Measurements from ENCODE around the gene ZNF423. TPM values are rescaled to one million over a fixed set of nuclear protein-coding genes. Genes with fewer than 3 reads are reported as not detected.

ZNF423 gene
- polyA plus RNA-seq, 1 donor from 2014 or later: 4.5 TPM

DNA sequence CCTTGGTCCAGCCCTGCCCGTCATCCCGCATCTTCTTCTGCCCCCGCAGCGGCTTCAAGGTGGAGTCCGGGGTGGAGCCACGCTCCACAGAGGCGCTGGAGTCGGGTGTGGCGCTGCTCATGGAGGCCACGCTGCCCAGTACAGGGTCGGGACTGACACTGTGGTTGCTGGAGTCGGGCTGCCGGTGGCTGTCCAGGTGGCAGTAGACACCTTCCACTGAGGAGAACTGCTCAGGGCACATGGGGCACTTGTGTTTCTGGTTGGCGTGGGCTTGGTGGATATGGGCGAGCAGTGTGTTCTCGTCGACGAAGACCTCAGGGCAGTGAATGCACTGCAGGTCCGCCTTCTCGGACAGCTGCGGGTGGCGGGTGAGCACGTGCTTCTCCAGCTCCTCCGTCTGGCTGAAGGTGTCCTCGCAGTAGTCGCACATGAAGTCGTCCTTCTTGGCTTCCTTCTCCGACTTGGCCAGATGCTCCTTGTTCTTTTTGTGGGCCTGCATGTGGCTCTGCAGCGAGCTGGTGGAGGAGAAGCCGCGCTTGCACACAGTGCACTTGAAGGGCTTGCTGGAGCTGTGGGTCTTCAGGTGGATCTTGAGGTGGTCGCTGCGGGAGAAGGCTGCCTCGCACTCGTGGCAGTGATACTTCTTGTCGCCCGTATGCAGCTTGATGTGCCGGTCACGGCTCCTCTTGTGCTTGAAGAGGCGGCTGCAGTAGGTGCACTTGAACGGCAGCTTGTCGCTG is 217.8 kb downstream of the ZNF423 start:
- Histone ChIP-seq H2AFZ (ENCODE audit: low read depth, low read length) (no peak overlapping the region), H3K4me2 (ENCODE audit: low read length) (no peak overlapping the region), H3K27ac (ENCODE audit: low read length) (no peak overlapping the region), H3K4me3 (ENCODE audit: low read length) (no peak overlapping the region), H3K9me2 (ENCODE audit: insufficient read depth, low read length) (no peaks in the 10 kb centered on the region), H3F3A (ENCODE audit: insufficient read depth, low read length, poor library complexity, severe bottlenecking) (no peaks in the 10 kb centered on the region), H3K27me3 (ENCODE audit: insufficient read depth, low read depth, low read length) (no peaks in the 10 kb centered on the region), H4K20me1 (ENCODE audit: insufficient read depth) (no peaks in the 10 kb centered on the region), H3K79me2 (replicated peaks; ENCODE audit: insufficient read depth, low read length) (no peaks in the 10 kb centered on the region), H3K9ac (ENCODE audit: low read length) (no peak overlapping the region), H3K9me3 (ENCODE audit: low read length) (no peaks in the 10 kb centered on the region), H3K36me3 (ENCODE audit: insufficient read depth, low read length) (no peaks in the 10 kb centered on the region)
- TF ChIP-seq TAF1 (IDR thresholded peaks at IDR 0.05; ENCODE audit: low read depth): no peak
- no peak for TF ChIP-seq MXI1 (conservative IDR thresholded peaks at IDR 0.05; ENCODE audit: poor library complexity, severe bottlenecking)
- TF ChIP-seq RAD21 (conservative IDR thresholded peaks at IDR 0.05): no peak
- no peak for TF ChIP-seq POLR2AphosphoS5 (IDR thresholded peaks at IDR 0.05)
- no peak for TF ChIP-seq SMC3 (conservative IDR thresholded peaks at IDR 0.05; ENCODE audit: poor library complexity)
- no peak for TF ChIP-seq EZH2 (IDR thresholded peaks at IDR 0.05; ENCODE audit: borderline replicate concordance, insufficient read depth, low read length, poor library complexity, severe bottlenecking)
- TF ChIP-seq, protein P1, sequence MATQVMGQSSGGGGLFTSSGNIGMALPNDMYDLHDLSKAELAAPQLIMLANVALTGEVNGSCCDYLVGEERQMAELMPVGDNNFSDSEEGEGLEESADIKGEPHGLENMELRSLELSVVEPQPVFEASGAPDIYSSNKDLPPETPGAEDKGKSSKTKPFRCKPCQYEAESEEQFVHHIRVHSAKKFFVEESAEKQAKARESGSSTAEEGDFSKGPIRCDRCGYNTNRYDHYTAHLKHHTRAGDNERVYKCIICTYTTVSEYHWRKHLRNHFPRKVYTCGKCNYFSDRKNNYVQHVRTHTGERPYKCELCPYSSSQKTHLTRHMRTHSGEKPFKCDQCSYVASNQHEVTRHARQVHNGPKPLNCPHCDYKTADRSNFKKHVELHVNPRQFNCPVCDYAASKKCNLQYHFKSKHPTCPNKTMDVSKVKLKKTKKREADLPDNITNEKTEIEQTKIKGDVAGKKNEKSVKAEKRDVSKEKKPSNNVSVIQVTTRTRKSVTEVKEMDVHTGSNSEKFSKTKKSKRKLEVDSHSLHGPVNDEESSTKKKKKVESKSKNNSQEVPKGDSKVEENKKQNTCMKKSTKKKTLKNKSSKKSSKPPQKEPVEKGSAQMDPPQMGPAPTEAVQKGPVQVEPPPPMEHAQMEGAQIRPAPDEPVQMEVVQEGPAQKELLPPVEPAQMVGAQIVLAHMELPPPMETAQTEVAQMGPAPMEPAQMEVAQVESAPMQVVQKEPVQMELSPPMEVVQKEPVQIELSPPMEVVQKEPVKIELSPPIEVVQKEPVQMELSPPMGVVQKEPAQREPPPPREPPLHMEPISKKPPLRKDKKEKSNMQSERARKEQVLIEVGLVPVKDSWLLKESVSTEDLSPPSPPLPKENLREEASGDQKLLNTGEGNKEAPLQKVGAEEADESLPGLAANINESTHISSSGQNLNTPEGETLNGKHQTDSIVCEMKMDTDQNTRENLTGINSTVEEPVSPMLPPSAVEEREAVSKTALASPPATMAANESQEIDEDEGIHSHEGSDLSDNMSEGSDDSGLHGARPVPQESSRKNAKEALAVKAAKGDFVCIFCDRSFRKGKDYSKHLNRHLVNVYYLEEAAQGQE (IDR thresholded peaks at IDR 0.05; ENCODE audit: borderline replicate concordance): no peak
- no peak for TF ChIP-seq EP300 (conservative IDR thresholded peaks at IDR 0.05; ENCODE audit: poor library complexity, severe bottlenecking)
- TF ChIP-seq CTCF (IDR thresholded peaks at IDR 0.05; ENCODE audit: poor library complexity, severe bottlenecking): no peak

- no peak overlapping the region for H3K9ac ChIP-seq (ENCODE audit: low read length)
- no peaks in the 10 kb centered on the region for H3K9me3 ChIP-seq (ENCODE audit: low read length)
- H3K4me3 ChIP-seq (ENCODE audit: low read length): no peak overlapping the region
- no peaks in the 10 kb centered on the region for H4K20me1 ChIP-seq (ENCODE audit: insufficient read depth)
- H3K4me2 ChIP-seq (ENCODE audit: low read length): no peak overlapping the region
- no peaks in the 10 kb centered on the region for H3K9me2 ChIP-seq (ENCODE audit: insufficient read depth, low read length)
- H3K79me2 ChIP-seq (replicated peaks; ENCODE audit: insufficient read depth, low read length): no peaks in the 10 kb centered on the region
- TF ChIP-seq CTCF (IDR thresholded peaks at IDR 0.05; ENCODE audit: poor library complexity, severe bottlenecking) (no peak), EP300 (conservative IDR thresholded peaks at IDR 0.05; ENCODE audit: poor library complexity, severe bottlenecking) (no peak), MXI1 (conservative IDR thresholded peaks at IDR 0.05; ENCODE audit: poor library complexity, severe bottlenecking) (no peak), RAD21 (conservative IDR thresholded peaks at IDR 0.05) (no peak), EZH2 (IDR thresholded peaks at IDR 0.05; ENCODE audit: borderline replicate concordance, insufficient read depth, low read length, poor library complexity, severe bottlenecking) (no peak), TAF1 (IDR thresholded peaks at IDR 0.05; ENCODE audit: low read depth) (no peak), POLR2AphosphoS5 (IDR thresholded peaks at IDR 0.05) (no peak), SMC3 (conservative IDR thresholded peaks at IDR 0.05; ENCODE audit: poor library complexity) (no peak)
- TF ChIP-seq, protein P1 (IDR thresholded peaks at IDR 0.05; ENCODE audit: borderline replicate concordance): no peak
- no peak overlapping the region for H2AFZ ChIP-seq (ENCODE audit: low read depth, low read length)
- no peaks in the 10 kb centered on the region for H3K36me3 ChIP-seq (ENCODE audit: insufficient read depth, low read length)
- H3F3A ChIP-seq (ENCODE audit: insufficient read depth, low read length, poor library complexity, severe bottlenecking): no peaks in the 10 kb centered on the region
- no peaks in the 10 kb centered on the region for H3K27me3 ChIP-seq (ENCODE audit: insufficient read depth, low read depth, low read length)
- H3K27ac ChIP-seq (ENCODE audit: low read length): no peak overlapping the region
These were observed 218.4 kb downstream of the ZNF423 start for GRCh38 chr16:49637511-49637910.
